GM10266 (cell line): ENCODE results near the gene ZNG1C.
"Not testable (repeated sequence)": the region's sequence is repeated elsewhere in the genome, so short reads cannot be mapped to it uniquely, and the experiment has no call there.

ENCODE experiments used
- DNase-seq: peaks from one replicate; pipeline ENCODE4 v3.0.0; 2012; ENCODE audit errors: extremely low spot score

Gene ZNG1C

GRCh38 chr9:68241683-68242082 lies at the start of gene ZNG1C:
ZNG1C (plus strand) TSS chr9:68241983; CDS start chr9:68242032, 49 bp downstream.
- not testable (repeated sequence) for DNase-seq

- not testable (repeated sequence) for DNase-seq
These were observed 654 bp downstream of the ZNG1C start for GRCh38 chr9:68242437-68242836.

GRCh38 chr9:68281041-68281440 lies 39.3 kb downstream of the ZNG1C start:
- DNase-seq, result not testable (repeated sequence)

GRCh38 chr9:68302567-68302966 lies 60.8 kb downstream of the ZNG1C start, which contains the start of gene FOXD4L3:
FOXD4L3 (plus strand) TSS chr9:68302867; CDS start chr9:68302952, 85 bp downstream.
- DNase-seq, result not testable (repeated sequence)

GRCh38 chr9:68303771-68304170 lies 62.0 kb downstream of the ZNG1C start:
- not testable (repeated sequence) for DNase-seq

- DNase-seq, result not testable (repeated sequence)
These were observed 62.4 kb downstream of the ZNG1C start for GRCh38 chr9:68304212-68304611.

GRCh38 chr9:68304777-68305176 lies 63.0 kb downstream of the ZNG1C start:
- DNase-seq, result not testable (repeated sequence)

- not testable (repeated sequence) for DNase-seq
These were observed 64.0 kb downstream of the ZNG1C start for GRCh38 chr9:68305680-68306285.

GRCh38 chr9:68306391-68306964 lies 64.7 kb downstream of the ZNG1C start:
- not testable (repeated sequence) for DNase-seq

- DNase-seq, result not testable (repeated sequence)
These were observed 65.3 kb downstream of the ZNG1C start for GRCh38 chr9:68307127-68307526.

- DNase-seq, result not testable (repeated sequence)
These were observed 65.9 kb downstream of the ZNG1C start for GRCh38 chr9:68307654-68308053.

- DNase-seq, result not testable (repeated sequence)
These were observed 69.4 kb downstream of the ZNG1C start for GRCh38 chr9:68311208-68311607.

- not testable (repeated sequence) for DNase-seq
These were observed 76.4 kb downstream of the ZNG1C start for GRCh38 chr9:68318209-68318608.

- DNase-seq, result not testable (repeated sequence)
These were observed 82.0 kb downstream of the ZNG1C start for GRCh38 chr9:68323749-68324148.

- DNase-seq, result not testable (repeated sequence)
These were observed 82.7 kb downstream of the ZNG1C start for GRCh38 chr9:68324518-68324917.

GRCh38 chr9:68329106-68329505 lies 87.3 kb downstream of the ZNG1C start:
- not testable (repeated sequence) for DNase-seq

GRCh38 chr9:68330531-68331173 lies 88.9 kb downstream of the ZNG1C start:
- DNase-seq, result not testable (repeated sequence)

- not testable (repeated sequence) for DNase-seq
These were observed 90.3 kb downstream of the ZNG1C start for GRCh38 chr9:68332122-68332521.

GRCh38 chr9:68335935-68336334 lies 94.2 kb downstream of the ZNG1C start:
- DNase-seq, result not testable (repeated sequence)

GRCh38 chr9:68336639-68337339 lies 95.0 kb downstream of the ZNG1C start:
- DNase-seq, result not testable (repeated sequence)

GRCh38 chr9:68338000-68338399 lies 96.2 kb downstream of the ZNG1C start:
- DNase-seq, result not testable (repeated sequence)
